Trophoblast cell (in vitro differentiated cells and primary cell): ENCODE measurements around the gene ZIC5.

Source experiments
- DNase-seq, 2 donors: peaks; one replicate each; pipeline ENCODE4 v3.0.0-alpha.2; 2016
- H2AFZ ChIP-seq: 2 replicates; pipeline ENCODE4 v1.6.1; 2013; ENCODE audit warnings: low read length, moderate library complexity, mild to moderate bottlenecking; ENCODE audit not compliant: insufficient read depth, poor library complexity
- H2AK5ac ChIP-seq: 2 replicates; pipeline ENCODE4 v1.6.1; 2013; ENCODE audit warnings: mild to moderate bottlenecking, low read length
- H2BK120ac ChIP-seq: 2 replicates; pipeline ENCODE4 v1.6.1; 2013; ENCODE audit warnings: low read length, mild to moderate bottlenecking, moderate library complexity; ENCODE audit not compliant: insufficient read depth, poor library complexity
- H2BK12ac ChIP-seq: 2 replicates; pipeline ENCODE4 v1.6.1; 2013; ENCODE audit warnings: mild to moderate bottlenecking, low read length, moderate library complexity
- H2BK5ac ChIP-seq: 2 replicates; pipeline ENCODE4 v1.6.1; 2013; ENCODE audit warnings: low read length, low read depth, moderate library complexity, mild to moderate bottlenecking; ENCODE audit not compliant: poor library complexity
- H3K14ac ChIP-seq: 2 replicates; pipeline ENCODE4 v1.6.1; 2013; ENCODE audit warnings: mild to moderate bottlenecking, low read length
- H3K18ac ChIP-seq: 2 replicates; pipeline ENCODE4 v1.6.1; 2013; ENCODE audit warnings: mild to moderate bottlenecking, low read length
- H3K23ac ChIP-seq: 2 replicates; pipeline ENCODE4 v1.6.1; 2013; ENCODE audit warnings: low read length
- H3K27ac ChIP-seq: 2 replicates; pipeline ENCODE4 v1.5.1; 2013; ENCODE audit warnings: low read depth, mild to moderate bottlenecking, inconsistent platforms, low read length, moderate library complexity
- H3K27me3 ChIP-seq: 2 replicates; pipeline ENCODE4 v1.6.1; 2013; ENCODE audit warnings: inconsistent platforms, mild to moderate bottlenecking, low read length, moderate library complexity; ENCODE audit not compliant: insufficient read depth
- H3K36me3 ChIP-seq, 2 experiments: 1 replicate in 1 of 2; 2 replicates in 1 of 2; pipeline ENCODE4 v1.6.1; 2013; ENCODE audit warnings: low read length in 2 of 2, mild to moderate bottlenecking in 2 of 2, moderate library complexity in 1 of 2; ENCODE audit not compliant: insufficient read depth in 2 of 2, control insufficient read depth in 1 of 2
- H3K4ac ChIP-seq: 2 replicates; pipeline ENCODE4 v1.6.1; 2013; ENCODE audit warnings: low read depth, mild to moderate bottlenecking, low read length, moderate library complexity
- H3K4me1 ChIP-seq, 2 experiments: 1 replicate in 1 of 2; 2 replicates in 1 of 2; pipeline ENCODE4 v1.6.1; 2013; ENCODE audit warnings: low read length in 2 of 2, mild to moderate bottlenecking in 2 of 2, moderate library complexity in 1 of 2; ENCODE audit not compliant: insufficient read depth in 2 of 2, control insufficient read depth in 1 of 2
- H3K4me2 ChIP-seq: 2 replicates; pipeline ENCODE4 v1.6.1; 2013; ENCODE audit warnings: inconsistent platforms, mild to moderate bottlenecking, low read length, moderate library complexity
- H3K4me3 ChIP-seq: 2 replicates; pipeline ENCODE4 v1.5.1; 2013; ENCODE audit warnings: mild to moderate bottlenecking, low read depth, low read length, inconsistent platforms
- H3K79me1 ChIP-seq: one replicate; pipeline ENCODE4 v1.6.1; 2013; ENCODE audit warnings: low read length
- H3K79me2 ChIP-seq: 2 replicates; pipeline ENCODE4 v1.6.1; 2013; ENCODE audit warnings: low read length, mild to moderate bottlenecking; ENCODE audit not compliant: control insufficient read depth, insufficient read depth, poor library complexity
- H3K9ac ChIP-seq: 2 replicates; pipeline ENCODE4 v1.6.1; 2013; ENCODE audit warnings: mild to moderate bottlenecking, low read length
- H3K9me3 ChIP-seq: 2 replicates; pipeline ENCODE4 v1.6.1; 2013; ENCODE audit warnings: low read depth, mild to moderate bottlenecking, control low read depth, inconsistent platforms, low read length; ENCODE audit not compliant: insufficient read depth
- H4K12ac ChIP-seq: 2 replicates; pipeline ENCODE4 v1.6.1; 2013; ENCODE audit warnings: low read depth, mild to moderate bottlenecking, low read length, moderate library complexity
- H4K8ac ChIP-seq: 2 replicates; pipeline ENCODE4 v1.6.1; 2013; ENCODE audit warnings: low read depth, mild to moderate bottlenecking, low read length, moderate library complexity
- H4K91ac ChIP-seq: one replicate; pipeline ENCODE4 v1.6.1; 2013; ENCODE audit warnings: low read depth, mild to moderate bottlenecking, low read length, moderate library complexity
- WGBS: extraction: QIAGEN DNeasy Blood & Tissue Kit; methylation state at CpG from one replicate; pipeline ENCODE4 v1.1.7; 2013; ENCODE audit warnings: missing lambda C conversion rate; ENCODE audit not compliant: insufficient read length, insufficient coverage; ENCODE audit errors: extremely low coverage; 5-methylcytosine and 5-hydroxymethylcytosine counted together

Gene ZIC5

GRCh38 chr13:99973163-99973807, 1.7 kb upstream of the ZIC5 start:
- no peak for DNase-seq
- Histone ChIP-seq H3K79me1 (no peaks in the 10 kb centered on the region), H3K27me3 (peaks cover 78% of the 10 kb centered on the region), H3K9me3 (peaks cover 6% of the 10 kb centered on the region), H3K23ac (no peak overlapping the region), H2AFZ (no peak overlapping the region), H3K4me3 (no peak overlapping the region), H2BK120ac (no peak overlapping the region), H3K27ac (no peak overlapping the region), H3K4ac (no peak overlapping the region), H2BK5ac (no peak overlapping the region), H2BK12ac (no peak overlapping the region), H3K9ac (no peak overlapping the region), H3K18ac (no peak overlapping the region), H4K12ac (no peak overlapping the region), H4K8ac (no peak overlapping the region), H3K79me2 (no peaks in the 10 kb centered on the region), H2AK5ac (no peak overlapping the region), H3K14ac (no peak overlapping the region), H4K91ac (no peak overlapping the region), H3K36me3 (no peaks in the 10 kb centered on the region), H3K4me1 (peaks cover 12 to 14% of the 10 kb centered on the region in 2 experiments), H3K4me2 (no peak overlapping the region)
- no CpG with 5 or more reads among the region's 11 CpGs for WGBS

GRCh38 chr13:99972190-99972731, 694 bp upstream of the ZIC5 start:
- H2BK12ac ChIP-seq: no peak overlapping the region
- no peak overlapping the region for H3K9ac ChIP-seq
- H3K18ac ChIP-seq: no peak overlapping the region
- H3K23ac ChIP-seq: no peak overlapping the region
- H3K27ac ChIP-seq: no peak overlapping the region
- H2AK5ac ChIP-seq: no peak overlapping the region
- H3K27me3 ChIP-seq: peaks cover 78% of the 10 kb centered on the region
- H4K12ac ChIP-seq: no peak overlapping the region
- H2AFZ ChIP-seq: no peak overlapping the region
- H2BK5ac ChIP-seq: no peak overlapping the region
- no peaks in the 10 kb centered on the region for H3K79me2 ChIP-seq
- H3K4me2 ChIP-seq: no peak overlapping the region
- H4K91ac ChIP-seq: no peak overlapping the region
- WGBS: no CpG with 5 or more reads among the region's 18 CpGs
- H3K36me3 ChIP-seq: no peaks in the 10 kb centered on the region
- no peak overlapping the region for H3K4me3 ChIP-seq
- H2BK120ac ChIP-seq: no peak overlapping the region
- peaks cover 14 to 15% of the 10 kb centered on the region in 2 experiments for H3K4me1 ChIP-seq
- DNase-seq: no peak
- no peak overlapping the region for H4K8ac ChIP-seq
- no peak overlapping the region for H3K4ac ChIP-seq
- no peak overlapping the region for H3K14ac ChIP-seq
- H3K79me1 ChIP-seq: no peaks in the 10 kb centered on the region
- H3K9me3 ChIP-seq: peaks cover 6% of the 10 kb centered on the region

GRCh38 chr13:99970651-99971575, 654 bp downstream of the ZIC5 start:
- H3K36me3 ChIP-seq: no peaks in the 10 kb centered on the region
- no peak overlapping the region for H3K23ac ChIP-seq
- no peak overlapping the region for H3K27ac ChIP-seq
- peaks cover 14 to 15% of the 10 kb centered on the region in 2 experiments for H3K4me1 ChIP-seq
- no peak overlapping the region for H4K12ac ChIP-seq
- H4K8ac ChIP-seq: no peak overlapping the region
- no peaks in the 10 kb centered on the region for H3K79me2 ChIP-seq
- no peak overlapping the region for H2BK5ac ChIP-seq
- H2AK5ac ChIP-seq: no peak overlapping the region
- WGBS: no CpG with 5 or more reads among the region's 118 CpGs
- no peak overlapping the region for H4K91ac ChIP-seq
- no peak overlapping the region for H2BK120ac ChIP-seq
- H3K27me3 ChIP-seq: peaks cover 70% of the 10 kb centered on the region
- H3K18ac ChIP-seq: no peak overlapping the region
- no peaks in the 10 kb centered on the region for H3K79me1 ChIP-seq
- no peak overlapping the region for H3K14ac ChIP-seq
- peak overlapping the region; percentile 65 for H3K4me2 ChIP-seq
- H2AFZ ChIP-seq: peak overlapping the region; percentile 10
- no peak overlapping the region for H3K9ac ChIP-seq
- H2BK12ac ChIP-seq: no peak overlapping the region
- peaks cover 6% of the 10 kb centered on the region for H3K9me3 ChIP-seq
- DNase-seq: peak in 1 of 2 donors; percentile 47
- no peak overlapping the region for H3K4me3 ChIP-seq
- no peak overlapping the region for H3K4ac ChIP-seq

GRCh38 chr13:99969919-99970650, 1.5 kb downstream of the ZIC5 start:
- peaks cover 61% of the 10 kb centered on the region for H3K27me3 ChIP-seq
- no peak overlapping the region for H4K91ac ChIP-seq
- no peak overlapping the region for H3K14ac ChIP-seq
- H2BK120ac ChIP-seq: no peak overlapping the region
- no peak for DNase-seq
- H2AFZ ChIP-seq: peak overlapping the region; percentile 64
- no peak overlapping the region for H3K18ac ChIP-seq
- H3K27ac ChIP-seq: no peak overlapping the region
- H3K23ac ChIP-seq: no peak overlapping the region
- peak overlapping the region; percentile 65 for H3K4me2 ChIP-seq
- H3K9ac ChIP-seq: no peak overlapping the region
- no peak overlapping the region for H2BK5ac ChIP-seq
- H3K4ac ChIP-seq: no peak overlapping the region
- H4K12ac ChIP-seq: no peak overlapping the region
- H3K36me3 ChIP-seq: no peaks in the 10 kb centered on the region
- peak overlapping the region; percentile 56 for H3K4me3 ChIP-seq
- H3K4me1 ChIP-seq: peaks cover 14 to 15% of the 10 kb centered on the region in 2 experiments
- no peak overlapping the region for H4K8ac ChIP-seq
- no peak overlapping the region for H2BK12ac ChIP-seq
- H3K9me3 ChIP-seq: peaks cover 6% of the 10 kb centered on the region
- H3K79me2 ChIP-seq: no peaks in the 10 kb centered on the region
- H3K79me1 ChIP-seq: no peaks in the 10 kb centered on the region
- WGBS: no CpG with 5 or more reads among the region's 79 CpGs
- no peak overlapping the region for H2AK5ac ChIP-seq
